ENCODE results near the gene FGD3.

DNA sequence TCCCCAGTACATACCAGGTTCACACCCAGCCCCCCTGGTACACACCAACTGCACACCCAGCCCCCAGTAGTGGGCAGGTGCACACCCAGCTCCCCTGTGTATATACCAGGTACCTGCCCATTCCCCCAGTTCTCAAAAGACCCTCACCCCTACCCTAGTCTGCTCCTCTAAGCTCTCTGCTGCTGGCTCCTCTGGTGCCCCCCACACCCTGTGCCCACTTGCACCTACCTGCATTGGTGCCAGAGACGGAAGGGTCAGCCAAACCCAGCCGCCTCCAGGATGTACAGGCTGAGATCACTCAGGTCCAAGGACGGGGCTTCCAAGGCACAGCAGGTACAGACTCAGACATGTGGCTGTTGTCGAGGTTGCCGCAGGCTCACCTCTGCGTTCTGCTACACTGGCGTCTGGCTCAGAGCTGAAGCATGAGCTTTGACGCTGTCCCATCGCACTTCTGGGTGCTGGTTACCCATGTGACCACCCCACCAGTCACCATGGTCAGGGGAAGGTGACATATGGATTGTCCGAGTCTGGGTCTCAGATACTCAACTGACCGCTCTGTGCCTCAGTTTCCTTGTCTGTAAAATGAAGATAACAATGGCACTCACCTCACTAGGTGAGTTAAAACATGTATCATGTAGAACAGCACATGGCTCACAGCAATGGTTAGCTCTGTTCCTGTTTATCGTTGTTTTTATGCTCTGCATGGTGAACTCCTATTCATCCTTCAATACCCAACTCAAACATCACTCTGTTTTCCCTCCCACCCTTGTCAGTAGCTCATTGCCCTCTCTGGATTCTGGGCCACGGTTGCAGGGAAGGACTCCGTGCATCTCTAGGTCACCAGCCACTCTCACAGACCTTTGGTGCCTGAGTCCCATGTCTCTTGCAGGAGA lies 65.9 kb downstream of the FGD3 start:
- TF ChIP-seq, protein P1, sequence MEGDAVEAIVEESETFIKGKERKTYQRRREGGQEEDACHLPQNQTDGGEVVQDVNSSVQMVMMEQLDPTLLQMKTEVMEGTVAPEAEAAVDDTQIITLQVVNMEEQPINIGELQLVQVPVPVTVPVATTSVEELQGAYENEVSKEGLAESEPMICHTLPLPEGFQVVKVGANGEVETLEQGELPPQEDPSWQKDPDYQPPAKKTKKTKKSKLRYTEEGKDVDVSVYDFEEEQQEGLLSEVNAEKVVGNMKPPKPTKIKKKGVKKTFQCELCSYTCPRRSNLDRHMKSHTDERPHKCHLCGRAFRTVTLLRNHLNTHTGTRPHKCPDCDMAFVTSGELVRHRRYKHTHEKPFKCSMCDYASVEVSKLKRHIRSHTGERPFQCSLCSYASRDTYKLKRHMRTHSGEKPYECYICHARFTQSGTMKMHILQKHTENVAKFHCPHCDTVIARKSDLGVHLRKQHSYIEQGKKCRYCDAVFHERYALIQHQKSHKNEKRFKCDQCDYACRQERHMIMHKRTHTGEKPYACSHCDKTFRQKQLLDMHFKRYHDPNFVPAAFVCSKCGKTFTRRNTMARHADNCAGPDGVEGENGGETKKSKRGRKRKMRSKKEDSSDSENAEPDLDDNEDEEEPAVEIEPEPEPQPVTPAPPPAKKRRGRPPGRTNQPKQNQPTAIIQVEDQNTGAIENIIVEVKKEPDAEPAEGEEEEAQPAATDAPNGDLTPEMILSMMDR (IDR thresholded peaks at IDR 0.05 in 8 of 11, conservative IDR thresholded peaks at IDR 0.05 in 3 of 11) = no peak
- TF ChIP-seq POLR2AphosphoS5 (IDR thresholded peaks at IDR 0.05) (peak in 1 of 3 donors; percentile 44), POLR2A (IDR thresholded peaks at IDR 0.05) (no peak)

Measured in spleen (tissue), 7 donors.